CD4-positive, alpha-beta T cell (primary cell): ENCODE data around the gene RGP1. TPM values are rescaled to one million over a fixed set of nuclear protein-coding genes. Genes with fewer than 3 reads are reported as not detected.
A peak's percentile ranks its signal among the peaks of the same experiment; 100 is the strongest.

Experiments used
- ATAC-seq: fragments of 200-7000 bp; cut with Tn5 transposase; one replicate; pipeline ENCODE4 v1.10.0; 2022; ENCODE audit warnings: mild to moderate bottlenecking; ENCODE audit not compliant: poor library complexity
- CTCF ChIA-PET: fragments of 350-600 bp; sonication (Branson Sonifier 250); formaldehyde crosslinking; loops from one replicate; lab custom pipeline; 2021; ENCODE audit warnings: antibody characterized with exemption, inconsistent platforms; lab: Charles Lee
- POLR2A ChIA-PET: fragments of 350-600 bp; sonication (Branson Sonifier 250); formaldehyde crosslinking; loops from one replicate; lab custom pipeline; 2021; ENCODE audit warnings: antibody characterized with exemption, inconsistent platforms; lab: Charles Lee
- DNase-seq, 14 experiments: peaks; one replicate each; pipeline ENCODE4 v3.0.0-alpha.2; 2013 to 2020; ENCODE audit warnings: mixed read lengths in 2 of 14
- H3K27ac ChIP-seq, 2 donors: one replicate each; pipeline versions ENCODE4 v1.5.1 to v1.7.0; 2013; ENCODE audit warnings: low read length in 2 of 2, low read depth in 1 of 2, mild to moderate bottlenecking in 1 of 2
- H3K27me3 ChIP-seq, 2 experiments: 1 replicate in 1 of 2; 2 replicates in 1 of 2; pipeline versions ENCODE4 v1.6.1 to v1.7.0; 2013; ENCODE audit warnings: low read length in 2 of 2, control low read depth in 1 of 2, mild to moderate bottlenecking in 1 of 2, moderate library complexity in 1 of 2; ENCODE audit not compliant: insufficient read depth in 2 of 2, control insufficient read depth in 1 of 2
- H3K36me3 ChIP-seq: one replicate; pipeline ENCODE4 v1.6.1; 2013; ENCODE audit warnings: low read length, control low read depth; ENCODE audit not compliant: insufficient read depth
- H3K4me1 ChIP-seq: one replicate; pipeline ENCODE4 v1.6.1; 2013; ENCODE audit warnings: low read length, control low read depth; ENCODE audit not compliant: insufficient read depth
- H3K4me3 ChIP-seq: one replicate; pipeline ENCODE4 v1.5.1; 2013; ENCODE audit warnings: mild to moderate bottlenecking, low read length, moderate library complexity
- H3K9me3 ChIP-seq, 2 experiments: 1 replicate in 1 of 2; 2 replicates in 1 of 2; pipeline versions ENCODE4 v1.6.1 to v1.7.0; 2013; ENCODE audit warnings: low read length in 2 of 2, mild to moderate bottlenecking in 2 of 2, control low read depth in 1 of 2, moderate library complexity in 1 of 2; ENCODE audit not compliant: control insufficient read depth in 1 of 2, insufficient read depth in 1 of 2
- H3K27ac Mint-ChIP-seq: one replicate; pipeline ENCODE4 v1.8.0; 2020; ENCODE audit warnings: mixed read lengths
- H3K27me3 Mint-ChIP-seq: one replicate; pipeline ENCODE4 v1.8.0; 2021; ENCODE audit warnings: mixed read lengths
- H3K36me3 Mint-ChIP-seq: one replicate; pipeline ENCODE4 v1.8.0; 2021; ENCODE audit warnings: low read depth, mixed read lengths
- H3K4me1 Mint-ChIP-seq: one replicate; pipeline ENCODE4 v1.8.0; 2021; ENCODE audit warnings: low read depth, mixed read lengths
- H3K4me3 Mint-ChIP-seq: one replicate; pipeline ENCODE4 v1.8.0; 2020; ENCODE audit warnings: mild to moderate bottlenecking, mixed read lengths
- H3K9me3 Mint-ChIP-seq: one replicate; pipeline ENCODE4 v1.8.0; 2020; ENCODE audit warnings: mixed read lengths
- CTCF ChIP-seq: fragments of 200-600 bp; IDR thresholded peaks from one replicate; pipeline ENCODE4 v1.8.0; 2022; ENCODE audit warnings: antibody characterized with exemption, mild to moderate bottlenecking
- intact Hi-C, 2 experiments: fragments of 100-400 bp; cut with DNase I in 1 of 2; cut with micrococcal nuclease in 1 of 2; formaldehyde crosslinking; loops; one replicate each; pipeline versions ENCODE4 v1.15.1 to v1.9.0; 2023 to 2025; cut with DNase I, micrococcal nuclease
- total RNA-seq, 174 experiments: library from RNA in 2 of 174; stranded (reverse) in 2 of 174; gene quantifications; one replicate each; pipeline ENCODE4 v1.2.3 and lab custom pipeline; 2021 to 2026

RGP1 gene
- total RNA-seq, 2 experiments from 2014 or later, result 12.6 to 13.1 TPM

GRCh38 chr9:35716230-35716629 is 32.9 kb upstream of the RGP1 start:
- peaks cover 97% of the 10 kb centered on the region for H3K36me3 ChIP-seq
- H3K9me3 Mint-ChIP-seq, result no peaks in the 10 kb centered on the region
- H3K27ac ChIP-seq, result no peak overlapping the region
- H3K4me3 Mint-ChIP-seq, result no peak overlapping the region
- no peak for DNase-seq
- no peaks in the 10 kb centered on the region for H3K4me1 Mint-ChIP-seq
- H3K36me3 Mint-ChIP-seq, result peaks cover 96% of the 10 kb centered on the region
- no peaks in the 10 kb centered on the region for H3K27me3 ChIP-seq
- no peaks in the 10 kb centered on the region for H3K27me3 Mint-ChIP-seq
- TF ChIP-seq CTCF, result no peak
- no peak for ATAC-seq
- intact Hi-C loops, result no loop called here
- no peak overlapping the region for H3K4me3 ChIP-seq
- POLR2A ChIA-PET, result interaction anchor here (1.4 to 1.8 kb wide), 2 partner anchors 11 to 15 kb away, joined by 3 to 5 read pairs; partner anchors contain the start of gene TLN1
- H3K9me3 ChIP-seq, result no peaks in the 10 kb centered on the region
- no peak overlapping the region for H3K27ac Mint-ChIP-seq
- no peaks in the 10 kb centered on the region for H3K4me1 ChIP-seq
- CTCF ChIA-PET, result interaction anchor here (0.5 kb wide), 1 partner anchor 49 kb away, joined by 3 read pairs; no protein-coding TSS in a partner anchor

DNA sequence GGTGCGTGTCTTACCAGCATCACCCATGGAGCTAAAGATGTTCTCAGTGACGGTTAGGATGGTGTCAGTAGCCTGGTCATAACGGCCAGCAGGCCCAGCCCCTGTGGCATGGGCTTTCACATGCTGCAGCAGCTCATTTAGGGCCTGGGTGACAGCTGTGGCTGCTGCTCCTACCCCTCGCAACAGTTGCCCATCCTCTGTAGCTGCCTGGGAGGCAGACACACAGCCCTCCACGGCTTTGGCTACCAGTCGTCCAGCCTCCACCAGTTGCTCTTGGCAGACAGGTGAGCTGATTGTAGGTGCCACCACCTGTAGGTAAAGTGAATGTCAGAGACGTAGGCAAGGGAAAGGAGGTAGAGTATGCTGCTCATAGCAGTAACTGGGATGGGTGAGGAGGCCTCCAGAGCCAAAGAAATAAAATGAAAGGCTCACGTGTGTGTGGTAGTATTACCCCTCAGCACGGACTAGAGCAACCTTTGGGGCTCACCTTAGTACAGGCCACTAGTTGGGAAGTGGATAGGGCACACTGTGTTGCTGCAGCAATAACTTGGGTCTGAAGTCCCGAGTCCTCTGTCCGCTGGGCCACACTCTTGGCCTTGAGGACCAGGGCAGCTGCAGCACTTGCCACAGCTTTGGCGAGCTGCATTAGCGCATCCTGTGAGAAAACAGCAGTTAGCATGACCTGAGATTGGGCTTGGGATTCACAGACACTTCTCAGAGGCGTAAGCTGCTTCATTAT is 31.8 kb upstream of the RGP1 start:
- H3K36me3 Mint-ChIP-seq, result peaks cover 98% of the 10 kb centered on the region
- H3K9me3 ChIP-seq, result no peaks in the 10 kb centered on the region
- H3K4me1 ChIP-seq, result no peaks in the 10 kb centered on the region
- no peaks in the 10 kb centered on the region for H3K27me3 ChIP-seq
- no peaks in the 10 kb centered on the region for H3K27me3 Mint-ChIP-seq
- H3K9me3 Mint-ChIP-seq, result no peaks in the 10 kb centered on the region
- H3K27ac Mint-ChIP-seq, result no peak overlapping the region
- H3K4me3 ChIP-seq, result no peak overlapping the region
- no peak overlapping the region for H3K4me3 Mint-ChIP-seq
- H3K4me1 Mint-ChIP-seq, result no peaks in the 10 kb centered on the region
- intact Hi-C loops, result no loop called here
- ATAC-seq (no peak), DNase-seq (no peak)
- H3K36me3 ChIP-seq, result peaks cover 97% of the 10 kb centered on the region
- CTCF ChIA-PET, result interaction anchor here (1.0 to 1.2 kb wide), 2 partner anchors 11 to 21 kb away, joined by 3 to 4 read pairs; no protein-coding TSS in a partner anchor
- no peak for TF ChIP-seq CTCF
- H3K27ac ChIP-seq, result no peak overlapping the region
- POLR2A ChIA-PET, result interaction anchor here (1.4 to 1.8 kb wide), 2 partner anchors 10 to 14 kb away, joined by 3 to 5 read pairs; partner anchors contain the start of gene TLN1

DNA sequence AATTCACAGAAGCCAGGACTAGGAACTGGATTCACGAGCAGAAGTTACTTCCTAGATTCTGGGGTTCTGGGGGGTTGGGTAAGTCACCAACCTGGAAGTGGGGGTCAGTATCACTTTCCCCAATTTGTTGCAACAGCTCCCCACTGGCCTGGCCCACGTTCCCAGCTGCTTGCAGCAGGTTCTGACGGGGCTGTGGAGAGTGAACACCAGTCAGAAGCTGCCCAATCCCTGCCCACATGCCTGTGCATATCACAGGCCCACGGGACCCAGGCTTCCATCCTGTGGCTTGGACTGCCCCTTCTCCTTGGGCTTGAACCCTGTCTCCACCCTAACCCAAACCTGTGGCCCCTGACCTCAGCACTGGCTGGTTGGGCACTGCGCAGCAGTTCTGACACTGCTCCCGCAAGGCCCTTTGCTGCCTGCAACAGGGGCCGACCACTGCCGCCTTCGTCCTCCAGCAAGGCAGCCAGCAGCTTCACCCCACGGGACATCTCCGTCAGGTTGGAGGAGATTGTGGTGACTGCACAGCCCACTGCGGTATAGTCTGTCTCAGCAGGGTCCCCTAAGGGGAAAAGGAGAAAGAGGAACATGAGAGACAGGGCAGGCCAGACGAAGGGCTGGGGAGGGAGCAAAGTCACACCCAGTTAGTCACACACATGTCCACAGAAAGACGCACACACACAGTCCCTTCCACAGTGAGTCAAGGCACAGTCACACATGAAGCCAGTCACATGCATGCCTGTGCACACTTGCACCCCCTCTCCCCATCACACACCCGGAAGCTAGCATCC is 30.2 kb upstream of the RGP1 start:
- ChIA-PET POLR2A (no interaction called here), CTCF (no interaction called here)
- intact Hi-C loops, result no loop called here
- H3K36me3 ChIP-seq, result peaks cover 99% of the 10 kb centered on the region
- ATAC-seq, result no peak
- no peak for DNase-seq
- H3K4me3 ChIP-seq, result no peak overlapping the region
- Mint-ChIP-seq H3K27me3 (no peaks in the 10 kb centered on the region), H3K36me3 (peaks cover 98% of the 10 kb centered on the region), H3K27ac (peak overlapping the region; percentile 12), H3K9me3 (no peaks in the 10 kb centered on the region), H3K4me1 (no peaks in the 10 kb centered on the region), H3K4me3 (no peak overlapping the region)
- no peaks in the 10 kb centered on the region for H3K4me1 ChIP-seq
- H3K9me3 ChIP-seq, result no peaks in the 10 kb centered on the region
- no peak overlapping the region for H3K27ac ChIP-seq
- no peak for TF ChIP-seq CTCF
- H3K27me3 ChIP-seq, result no peaks in the 10 kb centered on the region
